HG03064 (cell line): Measurements from ENCODE around the gene TAF4B.
"Not testable (repeated sequence)": the region's sequence is repeated elsewhere in the genome, so short reads cannot be mapped to it uniquely, and the experiment has no call there.

Source experiments
- ATAC-seq: cut with Tn5 transposase; IDR thresholded peaks from one replicate; pipeline ENCODE4 v1.9.1; 2021; ENCODE audit warnings: low read depth; ENCODE audit not compliant: unreplicated experiment

The TAF4B gene

GRCh38 chr18:26226229-26227050 is at the start of gene TAF4B:
TSS of gene TAF4B (plus strand) at chr18:26226445. CDS start at chr18:26226934, 489 bp downstream.
- ATAC-seq: peak; percentile 80

- peak; percentile 62 for ATAC-seq
Measured at GRCh38 chr18:26181343-26181826, 44.9 kb upstream of the TAF4B start.

DNA sequence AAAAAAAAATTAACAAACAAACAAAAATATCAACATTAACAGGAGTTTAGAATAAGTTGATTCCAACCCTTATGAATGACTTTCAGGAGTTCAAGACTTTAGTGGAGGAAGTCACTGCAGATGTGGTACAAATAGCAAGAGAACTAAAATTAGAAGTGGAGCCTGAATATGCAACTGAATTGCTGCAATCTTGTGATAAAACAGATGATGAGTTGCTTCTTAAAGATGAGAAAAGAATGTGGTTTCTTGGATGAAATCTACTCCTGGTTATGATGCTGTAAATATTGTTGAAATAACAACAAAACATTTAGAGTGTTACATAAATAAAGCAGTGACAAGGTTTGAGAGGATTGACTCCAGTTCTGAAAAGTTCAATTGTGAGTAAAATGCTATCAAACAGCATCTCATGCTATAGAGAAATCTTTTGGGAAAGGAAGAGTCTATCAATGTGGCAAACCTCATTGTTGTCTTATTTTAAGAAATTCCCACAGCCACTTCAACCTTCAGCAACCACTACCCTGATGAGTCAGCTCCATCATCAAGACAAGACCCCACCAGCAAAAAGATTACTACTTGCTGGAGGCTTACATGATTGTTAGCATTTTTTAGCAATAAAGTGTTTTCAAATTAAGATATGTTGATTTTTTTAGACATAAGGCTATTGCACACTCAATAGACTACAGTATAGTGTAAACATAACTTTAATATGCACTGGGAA is 42.7 kb upstream of the TAF4B start:
- no peak for ATAC-seq

GRCh38 chr18:26185267-26185666 is 41.0 kb upstream of the TAF4B start:
- ATAC-seq: no peak

- ATAC-seq: peak; percentile 80
Measured at GRCh38 chr18:26190506-26190905, 35.7 kb upstream of the TAF4B start.

DNA sequence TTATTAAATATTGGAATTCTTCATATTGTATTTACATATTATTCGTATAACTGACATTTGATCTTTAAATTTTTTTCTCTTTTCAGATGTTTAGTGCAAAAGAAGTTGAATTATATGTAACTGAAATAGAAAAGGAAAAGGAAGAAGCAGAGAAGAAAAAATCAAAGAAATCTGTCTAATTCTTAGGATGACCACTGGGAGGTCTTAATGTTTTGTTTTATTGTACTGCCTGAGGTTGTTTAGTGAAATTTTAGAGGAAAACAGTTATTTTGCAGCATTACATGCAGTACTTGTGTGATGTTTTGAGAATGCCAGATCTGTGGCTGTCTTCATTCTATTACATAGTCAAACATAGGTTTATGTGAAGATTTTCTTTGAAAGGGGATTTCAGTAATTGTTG is 34.0 kb upstream of the TAF4B start:
- no peak for ATAC-seq

GRCh38 chr18:26196605-26197004 is 29.6 kb upstream of the TAF4B start:
- ATAC-seq: no peak

DNA sequence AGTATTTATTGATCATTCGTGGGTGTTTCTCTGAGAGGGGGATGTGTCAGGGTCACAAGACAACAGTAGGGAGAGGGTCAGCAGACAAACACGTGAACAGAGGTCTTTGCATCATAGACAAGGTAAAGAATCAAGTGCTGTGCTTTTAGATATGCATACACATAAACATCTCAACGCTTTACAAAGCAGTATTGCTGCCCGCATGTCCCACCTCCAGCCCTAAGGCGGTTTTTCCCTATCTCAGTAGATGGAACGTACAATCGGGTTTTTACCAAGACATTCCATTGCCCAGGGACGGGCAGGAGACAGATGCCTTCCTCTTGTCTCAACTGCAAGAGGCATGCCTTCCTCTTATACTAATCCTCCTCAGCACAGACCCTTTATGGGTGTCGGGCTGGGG is 24.2 kb upstream of the TAF4B start:
- not testable (repeated sequence) for ATAC-seq

- ATAC-seq: no peak
Measured at GRCh38 chr18:26205318-26205717, 20.9 kb upstream of the TAF4B start.

- no peak for ATAC-seq
Measured at GRCh38 chr18:26206488-26206887, 19.8 kb upstream of the TAF4B start.

DNA sequence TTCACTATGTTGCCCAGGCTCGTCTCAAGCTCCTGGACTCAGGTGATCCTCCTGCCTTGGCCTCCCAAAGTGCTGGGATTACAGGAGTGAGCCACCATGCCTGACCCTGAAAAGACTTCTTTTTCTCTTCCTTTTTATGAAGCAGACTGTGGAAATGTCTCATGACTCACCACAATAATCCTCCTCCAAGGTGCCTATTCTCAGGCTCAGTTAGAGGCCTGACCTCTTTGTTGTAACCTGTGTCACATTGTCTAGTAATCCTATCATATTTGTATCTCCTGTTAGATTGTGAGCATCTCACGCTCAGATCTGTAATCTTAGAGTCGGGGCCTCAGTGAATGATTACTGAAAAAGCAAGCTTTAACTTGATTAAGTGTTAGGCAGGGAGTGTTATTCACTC is 18.3 kb upstream of the TAF4B start:
- ATAC-seq: no peak

GRCh38 chr18:26208977-26209376 is 17.3 kb upstream of the TAF4B start:
- ATAC-seq: no peak

GRCh38 chr18:26210147-26210546 is 16.1 kb upstream of the TAF4B start:
- no peak for ATAC-seq

- ATAC-seq: peak; percentile 94
Measured at GRCh38 chr18:26215247-26215970, 10.8 kb upstream of the TAF4B start.

GRCh38 chr18:26225022-26225693 is 1.1 kb upstream of the TAF4B start:
- ATAC-seq: no peak

DNA sequence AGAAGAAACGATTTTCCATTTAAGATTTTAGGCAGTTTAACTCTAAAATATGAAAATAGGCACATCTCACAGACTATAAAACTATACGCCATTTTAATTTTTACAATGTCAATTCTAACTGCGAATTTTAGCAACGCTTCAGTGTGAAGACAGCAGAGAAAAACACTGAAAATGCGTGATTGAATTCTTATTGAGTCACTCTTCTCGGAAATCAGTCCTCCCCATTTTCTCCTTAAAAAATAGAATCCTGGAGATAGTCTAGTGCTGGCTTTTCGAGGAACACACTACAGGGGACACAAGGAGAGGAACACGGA is 373 bp upstream of the TAF4B start:
- no peak for ATAC-seq

- peak; percentile 13 for ATAC-seq
Measured at GRCh38 chr18:26227051-26227670, 916 bp downstream of the TAF4B start.

DNA sequence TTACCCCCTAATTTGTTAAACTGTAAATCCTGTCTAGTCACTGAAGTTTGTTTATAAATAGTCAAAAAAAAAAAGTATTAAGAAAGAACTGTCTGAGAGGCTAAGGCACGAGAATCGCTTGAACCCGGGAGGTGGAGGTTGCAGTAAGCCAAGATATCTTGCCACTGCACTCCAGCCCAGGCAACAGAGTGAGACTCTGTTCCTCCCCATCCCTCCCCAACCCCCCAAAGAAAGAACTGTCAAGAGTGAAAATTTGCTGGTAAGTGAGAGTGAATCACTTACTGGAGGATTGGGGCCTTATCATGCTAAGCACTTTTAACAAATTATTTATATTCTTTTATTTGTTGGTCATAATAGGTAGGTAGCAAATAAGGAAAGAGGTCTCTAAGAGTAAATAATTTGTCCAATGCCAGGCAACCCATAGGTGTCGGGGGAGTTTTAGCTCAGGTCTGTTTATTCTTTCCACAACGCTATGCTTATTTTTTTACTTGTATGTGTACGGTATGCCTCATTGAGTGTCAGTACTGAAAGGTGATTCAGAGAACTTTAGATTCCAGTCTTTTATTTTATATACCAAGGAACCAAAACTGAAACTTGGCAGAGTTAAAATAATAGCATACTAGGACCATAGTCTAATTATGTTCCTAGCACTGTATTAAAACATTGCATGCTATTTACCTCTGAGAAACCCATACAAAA is 2.5 kb downstream of the TAF4B start:
- no peak for ATAC-seq

DNA sequence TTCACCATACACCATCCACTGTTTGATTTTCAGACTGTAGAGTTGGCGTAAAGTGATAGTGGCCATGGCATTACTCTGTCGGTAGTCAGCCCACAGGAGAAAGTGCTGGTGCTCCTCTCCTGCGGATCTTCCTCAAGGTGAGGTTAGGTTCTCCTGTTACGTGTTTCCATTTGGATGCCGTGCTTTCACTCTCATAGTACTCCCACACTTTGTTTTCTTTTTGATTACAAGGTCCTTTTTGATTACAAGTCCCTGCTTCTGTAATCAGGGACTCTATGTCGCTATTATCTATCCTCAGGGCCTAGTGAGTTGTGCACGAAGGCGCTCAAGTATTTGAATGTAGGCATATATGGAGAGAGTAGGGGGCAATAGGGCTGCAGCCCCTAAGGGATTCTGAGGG is 4.3 kb downstream of the TAF4B start:
- no peak for ATAC-seq

- no peak for ATAC-seq
Measured at GRCh38 chr18:26233208-26233607, 7.0 kb downstream of the TAF4B start.
